ENCODE data around the gene MAGEA9B.
"Not testable (repeated sequence)": the region's sequence is repeated elsewhere in the genome, so short reads cannot be mapped to it uniquely, and the experiment has no call there.

DNA sequence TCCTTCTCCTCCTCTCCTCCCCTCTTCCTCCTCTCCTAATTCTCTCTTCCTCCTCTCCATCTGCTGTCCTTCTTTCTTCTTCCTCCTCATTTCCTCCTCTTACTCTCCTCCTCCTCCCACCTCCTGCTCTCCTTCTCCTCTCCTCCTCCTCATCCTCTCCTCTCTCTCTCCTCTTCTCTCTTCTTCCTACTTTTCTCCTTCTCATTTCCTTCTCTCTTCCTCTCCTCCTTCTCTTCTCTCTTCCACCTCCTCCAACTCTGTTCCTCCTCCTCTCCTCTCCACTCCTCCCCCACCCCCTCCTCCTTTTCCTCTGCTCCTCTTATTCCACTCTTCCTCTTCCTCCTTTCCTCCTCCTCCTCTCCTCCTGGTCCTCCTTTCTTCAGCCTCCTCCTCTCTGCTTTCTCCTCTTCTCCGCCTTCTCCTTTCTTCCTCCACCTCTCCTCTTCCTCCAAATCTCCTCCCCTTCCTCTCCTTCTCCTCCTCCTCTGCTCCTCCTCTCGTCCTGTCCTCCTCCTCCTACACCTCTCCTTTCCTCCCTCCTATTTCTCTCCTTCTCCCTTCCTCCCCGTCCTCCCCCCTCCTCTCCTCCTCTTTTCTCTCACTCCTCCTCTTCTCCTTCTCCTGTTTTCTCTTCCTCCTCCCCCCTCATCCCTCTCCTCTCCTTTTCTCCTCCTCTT lies 52.2 kb downstream of the MAGEA9B start:
- TF ChIP-seq, protein P1, sequence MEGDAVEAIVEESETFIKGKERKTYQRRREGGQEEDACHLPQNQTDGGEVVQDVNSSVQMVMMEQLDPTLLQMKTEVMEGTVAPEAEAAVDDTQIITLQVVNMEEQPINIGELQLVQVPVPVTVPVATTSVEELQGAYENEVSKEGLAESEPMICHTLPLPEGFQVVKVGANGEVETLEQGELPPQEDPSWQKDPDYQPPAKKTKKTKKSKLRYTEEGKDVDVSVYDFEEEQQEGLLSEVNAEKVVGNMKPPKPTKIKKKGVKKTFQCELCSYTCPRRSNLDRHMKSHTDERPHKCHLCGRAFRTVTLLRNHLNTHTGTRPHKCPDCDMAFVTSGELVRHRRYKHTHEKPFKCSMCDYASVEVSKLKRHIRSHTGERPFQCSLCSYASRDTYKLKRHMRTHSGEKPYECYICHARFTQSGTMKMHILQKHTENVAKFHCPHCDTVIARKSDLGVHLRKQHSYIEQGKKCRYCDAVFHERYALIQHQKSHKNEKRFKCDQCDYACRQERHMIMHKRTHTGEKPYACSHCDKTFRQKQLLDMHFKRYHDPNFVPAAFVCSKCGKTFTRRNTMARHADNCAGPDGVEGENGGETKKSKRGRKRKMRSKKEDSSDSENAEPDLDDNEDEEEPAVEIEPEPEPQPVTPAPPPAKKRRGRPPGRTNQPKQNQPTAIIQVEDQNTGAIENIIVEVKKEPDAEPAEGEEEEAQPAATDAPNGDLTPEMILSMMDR (IDR thresholded peaks at IDR 0.05), result not testable (repeated sequence)
- not testable (repeated sequence) for TF ChIP-seq POLR2AphosphoS5 (IDR thresholded peaks at IDR 0.05)
